ENCODE results near the gene CCDC7.
"Not testable (repeated sequence)": the region's sequence is repeated elsewhere in the genome, so short reads cannot be mapped to it uniquely, and the experiment has no call there.

Gene CCDC7

DNA sequence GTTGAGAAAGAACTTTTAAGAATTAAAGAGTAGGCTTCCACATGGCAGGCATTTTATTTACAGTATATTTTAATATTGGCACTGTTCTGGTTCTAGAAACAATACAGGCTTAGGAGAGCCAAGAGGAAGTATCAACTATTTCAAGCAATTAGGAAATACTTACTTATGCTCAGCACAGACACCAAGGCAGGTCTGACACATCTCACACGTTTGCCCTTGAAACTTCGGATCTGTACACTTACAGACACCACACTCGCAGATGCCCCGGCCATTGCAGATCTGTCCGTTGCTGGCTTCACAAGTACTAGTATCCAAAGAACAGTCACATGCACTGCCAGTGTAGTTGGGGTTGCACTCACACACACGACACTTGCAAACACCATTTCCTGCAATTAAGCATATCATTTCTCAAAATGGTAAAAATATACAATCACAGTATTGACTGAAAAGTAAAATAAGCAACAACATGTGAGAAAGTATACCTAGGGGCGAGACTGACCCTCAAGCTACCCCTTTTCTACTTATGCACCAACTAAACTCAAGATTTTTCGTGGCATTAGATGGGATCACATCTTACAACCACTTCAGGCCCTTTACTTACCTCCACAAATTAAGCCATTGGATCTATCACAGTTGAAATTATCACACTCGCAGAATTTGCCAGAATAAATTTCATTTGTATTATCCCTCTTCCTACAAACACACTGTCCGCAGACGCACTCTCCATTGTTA is 465.5 kb downstream of the CCDC7 start:
- no peak overlapping the region for H3K14ac ChIP-seq (ENCODE audit: low read length)

DNA sequence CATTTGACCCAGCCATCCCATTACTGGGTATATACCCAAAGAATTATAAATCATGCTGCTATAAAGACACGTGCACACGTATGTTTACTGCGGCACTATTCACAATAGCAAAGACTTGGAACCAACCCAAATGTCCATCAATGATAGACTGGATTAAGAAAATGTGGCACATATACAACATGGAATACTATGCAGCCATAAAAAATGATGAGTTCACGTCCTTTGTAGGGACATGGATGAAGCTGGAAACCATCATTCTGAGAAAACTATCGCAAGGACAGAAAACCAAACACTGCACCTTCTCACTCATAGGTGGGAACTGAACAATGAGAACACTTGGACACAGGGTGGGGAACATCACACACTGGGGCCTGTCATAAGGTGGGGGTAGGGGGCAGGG is 471.9 kb downstream of the CCDC7 start:
- H2BK15ac ChIP-seq (ENCODE audit: low read length); H2BK5ac ChIP-seq (ENCODE audit: low read length); H3K4ac ChIP-seq (ENCODE audit: low read length); H3K4me2 ChIP-seq (ENCODE audit: insufficient read depth, low read length, poor library complexity, severe bottlenecking); H4K91ac ChIP-seq (ENCODE audit: low read depth, low read length, poor library complexity); H3K4me1 ChIP-seq (ENCODE audit: control insufficient read depth in 2 of 2, insufficient read depth in 1 of 2, low read depth in 1 of 2, low read length in 2 of 2); H3K4me3 ChIP-seq (ENCODE audit: low read length in 2 of 2); H3K79me1 ChIP-seq (ENCODE audit: low read depth, low read length); H2AK5ac ChIP-seq (ENCODE audit: low read depth, low read length); H3K27me3 ChIP-seq (ENCODE audit: control insufficient read depth in 3 of 3, insufficient read depth in 3 of 3, low read depth in 1 of 3, low read length in 3 of 3); H3K23ac ChIP-seq (ENCODE audit: low read depth, low read length, poor library complexity); H2BK120ac ChIP-seq (ENCODE audit: low read depth, low read length); H3K14ac ChIP-seq (ENCODE audit: low read length); H2BK12ac ChIP-seq (ENCODE audit: low read length); H2AFZ ChIP-seq (ENCODE audit: low read length); H3K9ac ChIP-seq (ENCODE audit: low read depth, low read length, poor library complexity); DNase-seq (ENCODE audit: low spot score); H3K27ac ChIP-seq (replicated peaks; ENCODE audit: low read length); H3K18ac ChIP-seq (ENCODE audit: low read length); H4K8ac ChIP-seq (ENCODE audit: low read depth, low read length): not testable (repeated sequence)
- H3K9me3 ChIP-seq (replicated peaks in 1 of 2; ENCODE audit: control insufficient read depth in 2 of 2, insufficient read depth in 1 of 2, low read depth in 1 of 2, low read length in 2 of 2) = peaks cover 0 to 13% of the 10 kb centered on the region in 2 donors
- H3K36me3 ChIP-seq (replicated peaks in 1 of 2; ENCODE audit: control insufficient read depth in 2 of 2, insufficient read depth in 2 of 2, low read length in 2 of 2) = peaks cover 9 to 70% of the 10 kb centered on the region in 2 donors
- no CpG with 5 or more reads among the region's 5 CpGs for WGBS, 2 donors (ENCODE audit: extremely low coverage in 2 of 2, insufficient read length in 2 of 2, insufficient replicate concordance in 1 of 2)

More for the DNA sequence above, 465.5 kb downstream of the CCDC7 start:
- H3K9me3 ChIP-seq (replicated peaks in 1 of 2; ENCODE audit: control insufficient read depth in 2 of 2, insufficient read depth in 1 of 2, low read depth in 1 of 2, low read length in 2 of 2) = peaks cover 0 to 3% of the 10 kb centered on the region in 2 donors
- no peak overlapping the region for H3K18ac ChIP-seq (ENCODE audit: low read length)
- peaks cover 7 to 84% of the 10 kb centered on the region in 2 donors for H3K36me3 ChIP-seq (replicated peaks in 1 of 2; ENCODE audit: control insufficient read depth in 2 of 2, insufficient read depth in 2 of 2, low read length in 2 of 2)
- no peak overlapping the region for H2BK120ac ChIP-seq (ENCODE audit: low read depth, low read length)
- H3K4ac ChIP-seq (ENCODE audit: low read length) = no peak overlapping the region
- no CpG with 5 or more reads among the region's 11 CpGs for WGBS, 2 donors (ENCODE audit: extremely low coverage in 2 of 2, insufficient read length in 2 of 2, insufficient replicate concordance in 1 of 2)
- no peak for DNase-seq (ENCODE audit: low spot score)
- H3K4me3 ChIP-seq (ENCODE audit: low read length in 2 of 2) = no peak overlapping the region
- H2BK15ac ChIP-seq (ENCODE audit: low read length) = no peak overlapping the region
- H2AFZ ChIP-seq (ENCODE audit: low read length) = no peak overlapping the region
- no peak overlapping the region for H3K27ac ChIP-seq (replicated peaks; ENCODE audit: low read length)
- H3K4me2 ChIP-seq (ENCODE audit: insufficient read depth, low read length, poor library complexity, severe bottlenecking) = no peak overlapping the region
- no peak overlapping the region for H2AK5ac ChIP-seq (ENCODE audit: low read depth, low read length)
- H3K23ac ChIP-seq (ENCODE audit: low read depth, low read length, poor library complexity) = no peak overlapping the region
- H4K8ac ChIP-seq (ENCODE audit: low read depth, low read length) = no peak overlapping the region
- H2BK12ac ChIP-seq (ENCODE audit: low read length) = no peak overlapping the region
- H4K91ac ChIP-seq (ENCODE audit: low read depth, low read length, poor library complexity) = no peak overlapping the region
- no peaks in the 10 kb centered on the region for H3K4me1 ChIP-seq (ENCODE audit: control insufficient read depth in 2 of 2, insufficient read depth in 1 of 2, low read depth in 1 of 2, low read length in 2 of 2)
- H3K27me3 ChIP-seq (ENCODE audit: control insufficient read depth in 3 of 3, insufficient read depth in 3 of 3, low read depth in 1 of 3, low read length in 3 of 3) = no peaks in the 10 kb centered on the region
- no peaks in the 10 kb centered on the region for H3K79me1 ChIP-seq (ENCODE audit: low read depth, low read length)
- no peak overlapping the region for H3K9ac ChIP-seq (ENCODE audit: low read depth, low read length, poor library complexity)
- no peak overlapping the region for H2BK5ac ChIP-seq (ENCODE audit: low read length)

GRCh38 chr10:32922170-32922569 is 476.2 kb downstream of the CCDC7 start:
- Histone ChIP-seq H2AFZ (ENCODE audit: low read length) (no peak overlapping the region), H3K23ac (ENCODE audit: low read depth, low read length, poor library complexity) (no peak overlapping the region), H3K27me3 (ENCODE audit: control insufficient read depth in 3 of 3, insufficient read depth in 3 of 3, low read depth in 1 of 3, low read length in 3 of 3) (no peaks in the 10 kb centered on the region), H4K91ac (ENCODE audit: low read depth, low read length, poor library complexity) (no peak overlapping the region), H3K18ac (ENCODE audit: low read length) (no peak overlapping the region), H3K14ac (ENCODE audit: low read length) (no peak overlapping the region), H4K8ac (ENCODE audit: low read depth, low read length) (no peak overlapping the region), H2BK12ac (ENCODE audit: low read length) (no peak overlapping the region), H3K79me1 (ENCODE audit: low read depth, low read length) (peaks cover under 1% of the 10 kb centered on the region), H2AK5ac (ENCODE audit: low read depth, low read length) (no peak overlapping the region), H3K4ac (ENCODE audit: low read length) (no peak overlapping the region), H2BK5ac (ENCODE audit: low read length) (no peak overlapping the region), H3K4me2 (ENCODE audit: insufficient read depth, low read length, poor library complexity, severe bottlenecking) (no peak overlapping the region), H3K27ac (replicated peaks; ENCODE audit: low read length) (no peak overlapping the region), H3K36me3 (replicated peaks in 1 of 2; ENCODE audit: control insufficient read depth in 2 of 2, insufficient read depth in 2 of 2, low read length in 2 of 2) (peaks cover 26 to 93% of the 10 kb centered on the region in 2 donors), H3K4me3 (ENCODE audit: low read length in 2 of 2) (no peak overlapping the region), H3K9me3 (replicated peaks in 1 of 2; ENCODE audit: control insufficient read depth in 2 of 2, insufficient read depth in 1 of 2, low read depth in 1 of 2, low read length in 2 of 2) (peaks cover 2 to 22% of the 10 kb centered on the region in 2 donors), H3K9ac (ENCODE audit: low read depth, low read length, poor library complexity) (no peak overlapping the region), H3K4me1 (ENCODE audit: control insufficient read depth in 2 of 2, insufficient read depth in 1 of 2, low read depth in 1 of 2, low read length in 2 of 2) (peaks cover 0 to 1% of the 10 kb centered on the region in 2 donors), H2BK120ac (ENCODE audit: low read depth, low read length) (no peak overlapping the region), H2BK15ac (ENCODE audit: low read length) (no peak overlapping the region)
- DNase-seq (ENCODE audit: low spot score) = no peak
- no CpG with 5 or more reads among the region's 2 CpGs for WGBS, 2 donors (ENCODE audit: extremely low coverage in 2 of 2, insufficient read length in 2 of 2, insufficient replicate concordance in 1 of 2)

DNA sequence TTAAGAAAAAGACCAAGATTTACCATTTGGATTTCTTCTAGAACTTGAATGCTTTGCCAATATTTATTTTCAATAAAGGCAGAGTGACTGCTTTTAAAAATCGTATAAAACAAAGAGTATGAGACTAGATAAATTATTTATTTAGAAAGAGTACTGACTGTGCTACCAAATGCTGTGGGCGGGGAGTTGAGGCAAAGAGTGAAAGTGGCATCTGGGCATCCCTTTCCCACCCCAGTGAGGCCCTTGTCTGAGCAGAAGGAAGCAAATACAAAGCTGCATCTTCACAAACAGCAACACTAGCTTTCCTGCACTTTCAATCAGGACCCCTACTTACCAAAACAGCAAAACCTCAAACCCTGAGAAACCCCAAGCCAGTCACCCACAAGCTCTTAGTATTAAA is 477.2 kb downstream of the CCDC7 start:
- no peak overlapping the region for H2BK5ac ChIP-seq (ENCODE audit: low read length)
- H4K91ac ChIP-seq (ENCODE audit: low read depth, low read length, poor library complexity) = no peak overlapping the region
- H3K9me3 ChIP-seq (replicated peaks in 1 of 2; ENCODE audit: control insufficient read depth in 2 of 2, insufficient read depth in 1 of 2, low read depth in 1 of 2, low read length in 2 of 2) = peaks cover 2 to 28% of the 10 kb centered on the region in 2 donors
- DNase-seq (ENCODE audit: low spot score) = no peak
- H3K79me1 ChIP-seq (ENCODE audit: low read depth, low read length) = peaks cover 1% of the 10 kb centered on the region
- peaks cover 0 to 1% of the 10 kb centered on the region in 2 donors for H3K4me1 ChIP-seq (ENCODE audit: control insufficient read depth in 2 of 2, insufficient read depth in 1 of 2, low read depth in 1 of 2, low read length in 2 of 2)
- H3K23ac ChIP-seq (ENCODE audit: low read depth, low read length, poor library complexity) = no peak overlapping the region
- no peak overlapping the region for H3K4me2 ChIP-seq (ENCODE audit: insufficient read depth, low read length, poor library complexity, severe bottlenecking)
- no peak overlapping the region for H2AFZ ChIP-seq (ENCODE audit: low read length)
- no peak overlapping the region for H2BK15ac ChIP-seq (ENCODE audit: low read length)
- no peak overlapping the region for H2BK12ac ChIP-seq (ENCODE audit: low read length)
- H4K8ac ChIP-seq (ENCODE audit: low read depth, low read length) = no peak overlapping the region
- H3K36me3 ChIP-seq (replicated peaks in 1 of 2; ENCODE audit: control insufficient read depth in 2 of 2, insufficient read depth in 2 of 2, low read length in 2 of 2) = peaks cover 29 to 100% of the 10 kb centered on the region in 2 donors
- H2BK120ac ChIP-seq (ENCODE audit: low read depth, low read length) = no peak overlapping the region
- no peak overlapping the region for H3K9ac ChIP-seq (ENCODE audit: low read depth, low read length, poor library complexity)
- no peak overlapping the region for H2AK5ac ChIP-seq (ENCODE audit: low read depth, low read length)
- WGBS, 2 donors (ENCODE audit: extremely low coverage in 2 of 2, insufficient read length in 2 of 2, insufficient replicate concordance in 1 of 2) = no CpG with 5 or more reads among the region's 2 CpGs
- H3K14ac ChIP-seq (ENCODE audit: low read length) = no peak overlapping the region
- H3K27me3 ChIP-seq (ENCODE audit: control insufficient read depth in 3 of 3, insufficient read depth in 3 of 3, low read depth in 1 of 3, low read length in 3 of 3) = no peaks in the 10 kb centered on the region
- H3K4ac ChIP-seq (ENCODE audit: low read length) = no peak overlapping the region
- H3K4me3 ChIP-seq (ENCODE audit: low read length in 2 of 2) = no peak overlapping the region
- no peak overlapping the region for H3K27ac ChIP-seq (replicated peaks; ENCODE audit: low read length)
- no peak overlapping the region for H3K18ac ChIP-seq (ENCODE audit: low read length)
